ENCODE measurements around the gene SLC25A45.

Gene SLC25A45

GRCh38 chr11:65375012-65375411 is 7.4 kb downstream of the SLC25A45 start:
- Histone ChIP-seq H3K36me3 (replicated peaks; ENCODE audit: insufficient read depth, low read length) (no peaks in the 10 kb centered on the region), H3K4me1 (ENCODE audit: low read length) (no peaks in the 10 kb centered on the region), H3K9me2 (replicated peaks; ENCODE audit: insufficient read depth, low read length) (no peaks in the 10 kb centered on the region), H3K4me2 (ENCODE audit: low read depth, low read length) (no peak overlapping the region), H3F3A (ENCODE audit: insufficient read depth, low read length) (no peaks in the 10 kb centered on the region), H3K79me2 (ENCODE audit: low read length) (no peaks in the 10 kb centered on the region), H3K4me3 (ENCODE audit: low read length) (no peak overlapping the region), H2AFZ (ENCODE audit: low read length) (no peak overlapping the region), H3K27ac (ENCODE audit: low read length) (no peak overlapping the region), H3K27me3 (replicated peaks; ENCODE audit: insufficient read depth, low read length) (no peaks in the 10 kb centered on the region), H3K9me3 (replicated peaks; ENCODE audit: insufficient read depth, low read length) (no peaks in the 10 kb centered on the region), H4K20me1 (ENCODE audit: insufficient read depth, low read length) (no peaks in the 10 kb centered on the region), H3K9ac (ENCODE audit: low read length) (no peak overlapping the region)
- DNase-seq: no peak
- TF ChIP-seq EZH2phosphoT487 (IDR thresholded peaks at IDR 0.05; ENCODE audit: low read length) (no peak), CTCF (IDR thresholded peaks at IDR 0.05; ENCODE audit: low read length) (no peak), EZH2 (optimal IDR thresholded peaks at IDR 0.05; ENCODE audit: low read depth, low read length) (no peak)

- H3K27ac ChIP-seq (ENCODE audit: low read length): no peak overlapping the region
- H3K4me3 ChIP-seq (ENCODE audit: low read length): no peak overlapping the region
- H3K79me2 ChIP-seq (ENCODE audit: low read length): no peaks in the 10 kb centered on the region
- H2AFZ ChIP-seq (ENCODE audit: low read length): no peak overlapping the region
- no peak overlapping the region for H3K4me2 ChIP-seq (ENCODE audit: low read depth, low read length)
- no peaks in the 10 kb centered on the region for H3F3A ChIP-seq (ENCODE audit: insufficient read depth, low read length)
- no peaks in the 10 kb centered on the region for H3K27me3 ChIP-seq (replicated peaks; ENCODE audit: insufficient read depth, low read length)
- no peaks in the 10 kb centered on the region for H3K9me2 ChIP-seq (replicated peaks; ENCODE audit: insufficient read depth, low read length)
- H3K9me3 ChIP-seq (replicated peaks; ENCODE audit: insufficient read depth, low read length): no peaks in the 10 kb centered on the region
- no peaks in the 10 kb centered on the region for H3K4me1 ChIP-seq (ENCODE audit: low read length)
- H4K20me1 ChIP-seq (ENCODE audit: insufficient read depth, low read length): no peaks in the 10 kb centered on the region
- H3K36me3 ChIP-seq (replicated peaks; ENCODE audit: insufficient read depth, low read length): no peaks in the 10 kb centered on the region
- H3K9ac ChIP-seq (ENCODE audit: low read length): no peak overlapping the region
- DNase-seq: no peak
- TF ChIP-seq EZH2phosphoT487 (IDR thresholded peaks at IDR 0.05; ENCODE audit: low read length) (no peak), EZH2 (optimal IDR thresholded peaks at IDR 0.05; ENCODE audit: low read depth, low read length) (no peak), CTCF (IDR thresholded peaks at IDR 0.05; ENCODE audit: low read length) (no peak)
These were observed 8.4 kb downstream of the SLC25A45 start for GRCh38 chr11:65373839-65374580.

DNA sequence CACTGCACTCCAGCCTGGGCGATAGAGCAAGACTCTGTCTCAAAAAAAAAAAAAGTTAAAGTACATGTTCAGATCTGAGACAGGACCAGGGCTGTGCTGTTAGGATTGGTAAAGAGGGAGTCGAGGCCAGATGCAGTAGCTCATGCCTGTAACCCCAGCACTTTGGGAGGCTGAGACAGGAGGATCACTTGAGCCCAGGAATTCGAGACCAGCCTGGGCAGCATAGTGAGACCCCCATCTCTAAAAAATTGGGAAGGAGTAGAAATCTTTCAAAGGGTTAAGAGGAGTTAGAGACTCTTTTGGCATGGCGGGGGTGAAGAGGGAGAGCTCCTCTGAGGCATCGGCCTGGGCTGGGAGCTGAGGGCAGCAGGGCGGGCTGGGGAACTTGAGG is 11.8 kb downstream of the SLC25A45 start:
- TF ChIP-seq EZH2 (optimal IDR thresholded peaks at IDR 0.05; ENCODE audit: low read depth, low read length) (no peak), CTCF (IDR thresholded peaks at IDR 0.05; ENCODE audit: low read length) (no peak), EZH2phosphoT487 (IDR thresholded peaks at IDR 0.05; ENCODE audit: low read length) (no peak)
- no peaks in the 10 kb centered on the region for H3K9me2 ChIP-seq (replicated peaks; ENCODE audit: insufficient read depth, low read length)
- no peak overlapping the region for H3K27ac ChIP-seq (ENCODE audit: low read length)
- H3K4me2 ChIP-seq (ENCODE audit: low read depth, low read length): no peak overlapping the region
- H3K36me3 ChIP-seq (replicated peaks; ENCODE audit: insufficient read depth, low read length): no peaks in the 10 kb centered on the region
- no peak overlapping the region for H3K4me3 ChIP-seq (ENCODE audit: low read length)
- H3K9me3 ChIP-seq (replicated peaks; ENCODE audit: insufficient read depth, low read length): no peaks in the 10 kb centered on the region
- peaks cover 4% of the 10 kb centered on the region; the same call in 1 of the 2 replicates for H3K4me1 ChIP-seq (ENCODE audit: low read length)
- no peaks in the 10 kb centered on the region for H4K20me1 ChIP-seq (ENCODE audit: insufficient read depth, low read length)
- H3F3A ChIP-seq (ENCODE audit: insufficient read depth, low read length): no peaks in the 10 kb centered on the region
- H3K27me3 ChIP-seq (replicated peaks; ENCODE audit: insufficient read depth, low read length): no peaks in the 10 kb centered on the region
- DNase-seq: no peak
- H3K9ac ChIP-seq (ENCODE audit: low read length): no peak overlapping the region
- no peak overlapping the region for H2AFZ ChIP-seq (ENCODE audit: low read length)
- no peaks in the 10 kb centered on the region for H3K79me2 ChIP-seq (ENCODE audit: low read length)

Data from MM.1S (cell line).